GM18508 (cell line): ENCODE data around the gene GLIS1.

ENCODE experiments used
- ATAC-seq: cut with Tn5 transposase; IDR thresholded peaks from one replicate; pipeline ENCODE4 v1.9.1; 2021; ENCODE audit warnings: moderate number of reproducible peaks; ENCODE audit not compliant: insufficient read depth, unreplicated experiment

GLIS1 gene

GRCh38 chr1:53625049-53625448 is 113.9 kb downstream of the GLIS1 start:
- no peak for ATAC-seq

GRCh38 chr1:53622531-53622930 is 116.4 kb downstream of the GLIS1 start:
- no peak for ATAC-seq

GRCh38 chr1:53621144-53621543 is 117.8 kb downstream of the GLIS1 start:
- no peak for ATAC-seq

GRCh38 chr1:53620061-53620855 is 118.7 kb downstream of the GLIS1 start:
- no peak for ATAC-seq

- no peak for ATAC-seq
These were observed 119.5 kb downstream of the GLIS1 start for GRCh38 chr1:53619367-53620060.

GRCh38 chr1:53618500-53619366 is 120.2 kb downstream of the GLIS1 start:
- no peak for ATAC-seq

- no peak for ATAC-seq
These were observed 121.0 kb downstream of the GLIS1 start for GRCh38 chr1:53617851-53618499.

- ATAC-seq: no peak
These were observed 121.6 kb downstream of the GLIS1 start for GRCh38 chr1:53617382-53617781.

GRCh38 chr1:53616927-53617326 is 122.0 kb downstream of the GLIS1 start:
- ATAC-seq: no peak

GRCh38 chr1:53616511-53616910 is 122.5 kb downstream of the GLIS1 start:
- no peak for ATAC-seq

- ATAC-seq: no peak
These were observed 123.9 kb downstream of the GLIS1 start for GRCh38 chr1:53615101-53615500.

GRCh38 chr1:53614231-53615021 is 124.5 kb downstream of the GLIS1 start:
- no peak for ATAC-seq

- no peak for ATAC-seq
These were observed 130.3 kb downstream of the GLIS1 start for GRCh38 chr1:53608676-53609075.

GRCh38 chr1:53608071-53608470 is 130.9 kb downstream of the GLIS1 start:
- ATAC-seq: no peak

GRCh38 chr1:53606651-53607051 is 132.3 kb downstream of the GLIS1 start:
- ATAC-seq: no peak

- no peak for ATAC-seq
These were observed 132.8 kb downstream of the GLIS1 start for GRCh38 chr1:53606197-53606596.

GRCh38 chr1:53605181-53605580 is 133.8 kb downstream of the GLIS1 start:
- no peak for ATAC-seq

GRCh38 chr1:53604291-53604919 is 134.6 kb downstream of the GLIS1 start:
- ATAC-seq: no peak

GRCh38 chr1:53603431-53603830 is 135.5 kb downstream of the GLIS1 start:
- no peak for ATAC-seq
